ENCODE measurements around the gene TRPM8. TPM values are rescaled to one million over a fixed set of nuclear protein-coding genes. Genes with fewer than 3 reads are reported as not detected.

The TRPM8 gene
- total and polyA plus RNA-seq, 2 experiments from 2014 or later = 0.16 to 0.33 TPM

- no peaks in the 10 kb centered on the region for H3K36me3 ChIP-seq (replicated peaks; ENCODE audit: insufficient read depth, low read depth)
- H3K79me2 ChIP-seq = no peaks in the 10 kb centered on the region
- no peaks in the 10 kb centered on the region for H3K27me3 ChIP-seq
- no peak overlapping the region for H2AFZ ChIP-seq
- H3K4me1 ChIP-seq (ENCODE audit: insufficient read depth) = no peaks in the 10 kb centered on the region
- no peaks in the 10 kb centered on the region for H3K9me2 ChIP-seq (replicated peaks; ENCODE audit: insufficient read depth)
- WGBS (ENCODE audit: low lambda C conversion rate, missing lambda C conversion rate) = 51% methylated on average over 4 of the region's 4 CpGs
- H3K27ac ChIP-seq = no peak overlapping the region
- no peak overlapping the region for H3K4me3 ChIP-seq
- H4K20me1 ChIP-seq (ENCODE audit: insufficient read depth, poor library complexity, severe bottlenecking) = no peaks in the 10 kb centered on the region
- peak; percentile 71 for DNase-seq (ENCODE audit: low spot score)
- TF ChIP-seq, protein P1, sequence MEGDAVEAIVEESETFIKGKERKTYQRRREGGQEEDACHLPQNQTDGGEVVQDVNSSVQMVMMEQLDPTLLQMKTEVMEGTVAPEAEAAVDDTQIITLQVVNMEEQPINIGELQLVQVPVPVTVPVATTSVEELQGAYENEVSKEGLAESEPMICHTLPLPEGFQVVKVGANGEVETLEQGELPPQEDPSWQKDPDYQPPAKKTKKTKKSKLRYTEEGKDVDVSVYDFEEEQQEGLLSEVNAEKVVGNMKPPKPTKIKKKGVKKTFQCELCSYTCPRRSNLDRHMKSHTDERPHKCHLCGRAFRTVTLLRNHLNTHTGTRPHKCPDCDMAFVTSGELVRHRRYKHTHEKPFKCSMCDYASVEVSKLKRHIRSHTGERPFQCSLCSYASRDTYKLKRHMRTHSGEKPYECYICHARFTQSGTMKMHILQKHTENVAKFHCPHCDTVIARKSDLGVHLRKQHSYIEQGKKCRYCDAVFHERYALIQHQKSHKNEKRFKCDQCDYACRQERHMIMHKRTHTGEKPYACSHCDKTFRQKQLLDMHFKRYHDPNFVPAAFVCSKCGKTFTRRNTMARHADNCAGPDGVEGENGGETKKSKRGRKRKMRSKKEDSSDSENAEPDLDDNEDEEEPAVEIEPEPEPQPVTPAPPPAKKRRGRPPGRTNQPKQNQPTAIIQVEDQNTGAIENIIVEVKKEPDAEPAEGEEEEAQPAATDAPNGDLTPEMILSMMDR (IDR thresholded peaks at IDR 0.05; ENCODE audit: poor library complexity) = no peak
- no peak for TF ChIP-seq EZH2 (IDR thresholded peaks at IDR 0.05; ENCODE audit: borderline replicate concordance)
- TF ChIP-seq EZH2phosphoT487 (IDR thresholded peaks at IDR 0.05; ENCODE audit: low read depth, severe bottlenecking, unreplicated experiment) = no peak
- no peak overlapping the region for H3K4me2 ChIP-seq
- H3K9me3 ChIP-seq (ENCODE audit: low read depth) = no peaks in the 10 kb centered on the region
These were observed 57.4 kb downstream of the TRPM8 start for GRCh38 chr2:233974530-233975071.

DNA sequence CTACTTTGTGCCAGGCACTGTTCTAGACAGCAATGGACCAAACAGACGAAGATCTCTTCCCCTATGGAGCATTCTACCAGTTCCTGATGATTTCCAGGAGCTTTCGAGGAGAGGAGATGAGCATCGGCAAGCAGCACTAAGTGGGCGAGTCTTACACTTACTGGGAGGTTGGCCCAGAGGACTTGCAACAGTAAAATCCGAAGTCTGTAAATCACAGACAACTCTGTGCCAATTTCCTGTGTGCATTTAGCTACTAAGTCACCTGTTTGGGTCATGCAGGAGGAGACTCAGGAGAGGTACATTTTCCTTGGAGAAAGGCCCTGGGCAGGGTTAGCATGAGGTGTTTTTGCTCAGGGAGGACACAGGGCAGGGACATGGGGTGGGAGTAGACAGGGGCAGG lies 58.9 kb downstream of the TRPM8 start:
- Histone ChIP-seq H3K4me1 (ENCODE audit: insufficient read depth) (no peaks in the 10 kb centered on the region), H4K20me1 (ENCODE audit: insufficient read depth, poor library complexity, severe bottlenecking) (no peaks in the 10 kb centered on the region), H3K4me3 (no peak overlapping the region), H2AFZ (no peak overlapping the region), H3K27ac (no peak overlapping the region), H3K79me2 (no peaks in the 10 kb centered on the region), H3K9me3 (ENCODE audit: low read depth) (no peaks in the 10 kb centered on the region), H3K9me2 (replicated peaks; ENCODE audit: insufficient read depth) (no peaks in the 10 kb centered on the region), H3K27me3 (no peaks in the 10 kb centered on the region), H3K4me2 (no peak overlapping the region), H3K36me3 (replicated peaks; ENCODE audit: insufficient read depth, low read depth) (no peaks in the 10 kb centered on the region)
- WGBS (ENCODE audit: low lambda C conversion rate, missing lambda C conversion rate) = 88% methylated on average over 5 of the region's 5 CpGs
- DNase-seq (ENCODE audit: low spot score) = no peak
- TF ChIP-seq EZH2 (IDR thresholded peaks at IDR 0.05; ENCODE audit: borderline replicate concordance) (no peak), EZH2phosphoT487 (IDR thresholded peaks at IDR 0.05; ENCODE audit: low read depth, severe bottlenecking, unreplicated experiment) (no peak)
- TF ChIP-seq, protein P1 (IDR thresholded peaks at IDR 0.05; ENCODE audit: poor library complexity) = no peak

- no peaks in the 10 kb centered on the region for H3K27me3 ChIP-seq
- no peak overlapping the region for H3K4me3 ChIP-seq
- no peak overlapping the region for H3K4me2 ChIP-seq
- no peak overlapping the region for H3K27ac ChIP-seq
- no peaks in the 10 kb centered on the region for H3K9me3 ChIP-seq (ENCODE audit: low read depth)
- peak; percentile 63 for DNase-seq (ENCODE audit: low spot score)
- no peaks in the 10 kb centered on the region for H3K9me2 ChIP-seq (replicated peaks; ENCODE audit: insufficient read depth)
- H4K20me1 ChIP-seq (ENCODE audit: insufficient read depth, poor library complexity, severe bottlenecking) = no peaks in the 10 kb centered on the region
- H3K79me2 ChIP-seq = no peaks in the 10 kb centered on the region
- 57% methylated on average over 8 of the region's 8 CpGs for WGBS (ENCODE audit: low lambda C conversion rate, missing lambda C conversion rate)
- no peaks in the 10 kb centered on the region for H3K36me3 ChIP-seq (replicated peaks; ENCODE audit: insufficient read depth, low read depth)
- no peak for TF ChIP-seq EZH2phosphoT487 (IDR thresholded peaks at IDR 0.05; ENCODE audit: low read depth, severe bottlenecking, unreplicated experiment)
- no peak for TF ChIP-seq EZH2 (IDR thresholded peaks at IDR 0.05; ENCODE audit: borderline replicate concordance)
- TF ChIP-seq, protein P1 (IDR thresholded peaks at IDR 0.05; ENCODE audit: poor library complexity) = peak; percentile 60
- no peaks in the 10 kb centered on the region for H3K4me1 ChIP-seq (ENCODE audit: insufficient read depth)
- H2AFZ ChIP-seq = no peak overlapping the region
These were observed 59.6 kb downstream of the TRPM8 start for GRCh38 chr2:233976690-233977294.
